ENCODE results near the gene OLFML3. TPM values are rescaled to one million over a fixed set of nuclear protein-coding genes. Genes with fewer than 3 reads are reported as not detected.

The OLFML3 gene
- total RNA-seq, 4 donors from 2014 or later = 86.6 to 302 (median 122) TPM

- Histone ChIP-seq H3K9me3 (no peaks in the 10 kb centered on the region), H3K4me3 (no peak overlapping the region), H3K27me3 (no peaks in the 10 kb centered on the region), H3K4me1 (no peaks in the 10 kb centered on the region), H3K36me3 (no peaks in the 10 kb centered on the region), H3K27ac (no peak overlapping the region)
- intact Hi-C loops (cut with DNase I; ENCODE audit: low total_unique reads) = no loop called here
- TF ChIP-seq, protein P1, sequence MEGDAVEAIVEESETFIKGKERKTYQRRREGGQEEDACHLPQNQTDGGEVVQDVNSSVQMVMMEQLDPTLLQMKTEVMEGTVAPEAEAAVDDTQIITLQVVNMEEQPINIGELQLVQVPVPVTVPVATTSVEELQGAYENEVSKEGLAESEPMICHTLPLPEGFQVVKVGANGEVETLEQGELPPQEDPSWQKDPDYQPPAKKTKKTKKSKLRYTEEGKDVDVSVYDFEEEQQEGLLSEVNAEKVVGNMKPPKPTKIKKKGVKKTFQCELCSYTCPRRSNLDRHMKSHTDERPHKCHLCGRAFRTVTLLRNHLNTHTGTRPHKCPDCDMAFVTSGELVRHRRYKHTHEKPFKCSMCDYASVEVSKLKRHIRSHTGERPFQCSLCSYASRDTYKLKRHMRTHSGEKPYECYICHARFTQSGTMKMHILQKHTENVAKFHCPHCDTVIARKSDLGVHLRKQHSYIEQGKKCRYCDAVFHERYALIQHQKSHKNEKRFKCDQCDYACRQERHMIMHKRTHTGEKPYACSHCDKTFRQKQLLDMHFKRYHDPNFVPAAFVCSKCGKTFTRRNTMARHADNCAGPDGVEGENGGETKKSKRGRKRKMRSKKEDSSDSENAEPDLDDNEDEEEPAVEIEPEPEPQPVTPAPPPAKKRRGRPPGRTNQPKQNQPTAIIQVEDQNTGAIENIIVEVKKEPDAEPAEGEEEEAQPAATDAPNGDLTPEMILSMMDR (IDR thresholded peaks at IDR 0.05) = no peak
- no peak for TF ChIP-seq POLR2A (IDR thresholded peaks at IDR 0.05)
- DNase-seq = no peak
Observed at GRCh38 chr1:114021665-114022099, 42.4 kb downstream of the OLFML3 start.

- no peaks in the 10 kb centered on the region for H3K36me3 ChIP-seq
- no peak for DNase-seq
- no peaks in the 10 kb centered on the region for H3K4me1 ChIP-seq
- H3K4me3 ChIP-seq = no peak overlapping the region
- no peak for TF ChIP-seq POLR2A (IDR thresholded peaks at IDR 0.05)
- TF ChIP-seq, protein P1 (IDR thresholded peaks at IDR 0.05) = no peak
- H3K9me3 ChIP-seq = no peaks in the 10 kb centered on the region
- intact Hi-C loops (cut with DNase I; ENCODE audit: low total_unique reads) = no loop called here
- no peak overlapping the region for H3K27ac ChIP-seq
- H3K27me3 ChIP-seq = no peaks in the 10 kb centered on the region
Observed at GRCh38 chr1:114022877-114023276, 43.6 kb downstream of the OLFML3 start.

DNA sequence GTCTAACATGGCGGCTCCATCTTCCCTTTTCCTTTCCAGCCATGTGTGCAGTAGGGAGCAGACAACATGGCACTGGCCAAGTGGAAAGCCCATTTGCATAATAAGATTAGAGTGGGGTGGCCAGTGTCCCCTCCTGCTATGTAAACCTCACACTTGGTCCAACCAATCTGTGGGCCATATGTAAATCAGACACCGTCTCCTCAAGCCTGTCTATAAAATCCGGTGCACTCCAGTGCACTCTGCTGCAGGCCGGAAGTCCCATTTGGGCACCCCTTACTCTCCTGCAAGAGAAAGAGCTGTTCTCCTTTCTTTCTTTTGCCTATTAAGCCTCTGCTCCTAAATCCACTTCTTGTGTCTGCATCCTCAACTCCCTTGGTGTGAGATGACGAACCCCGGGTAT is 44.1 kb downstream of the OLFML3 start:
- TF ChIP-seq, protein P1 (IDR thresholded peaks at IDR 0.05) = no peak
- no peak for TF ChIP-seq POLR2A (IDR thresholded peaks at IDR 0.05)
- H3K36me3 ChIP-seq = no peaks in the 10 kb centered on the region
- intact Hi-C loops (cut with DNase I; ENCODE audit: low total_unique reads) = no loop called here
- H3K4me1 ChIP-seq = no peaks in the 10 kb centered on the region
- H3K27ac ChIP-seq = no peak overlapping the region
- H3K9me3 ChIP-seq = no peaks in the 10 kb centered on the region
- H3K4me3 ChIP-seq = no peak overlapping the region
- DNase-seq = no peak
- no peaks in the 10 kb centered on the region for H3K27me3 ChIP-seq

DNA sequence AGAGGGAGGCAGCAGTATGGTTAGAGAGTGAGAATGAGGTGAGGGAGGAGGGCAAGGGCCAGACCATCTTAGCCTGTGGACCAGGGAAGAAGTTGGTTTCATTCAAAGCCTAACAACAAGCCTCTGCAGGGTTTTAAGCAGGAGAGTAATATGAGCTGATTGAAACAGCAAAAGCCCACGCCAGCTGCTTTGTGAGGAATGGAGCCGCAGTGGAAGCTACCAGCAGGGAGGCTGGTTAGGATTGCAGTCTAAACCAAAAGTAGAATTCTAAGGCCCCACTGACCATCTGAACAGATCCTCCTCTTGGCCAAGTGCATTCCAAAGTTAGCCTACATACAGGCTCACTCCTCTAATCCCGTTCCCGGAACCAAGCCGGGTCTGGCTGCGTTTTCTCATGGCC is 44.8 kb downstream of the OLFML3 start:
- intact Hi-C loops (cut with DNase I; ENCODE audit: low total_unique reads) = no loop called here
- no peaks in the 10 kb centered on the region for H3K36me3 ChIP-seq
- H3K9me3 ChIP-seq = no peaks in the 10 kb centered on the region
- no peak overlapping the region for H3K27ac ChIP-seq
- no peak for TF ChIP-seq POLR2A (IDR thresholded peaks at IDR 0.05)
- TF ChIP-seq, protein P1 (IDR thresholded peaks at IDR 0.05) = no peak
- DNase-seq = no peak
- no peaks in the 10 kb centered on the region for H3K27me3 ChIP-seq
- H3K4me1 ChIP-seq = no peaks in the 10 kb centered on the region
- H3K4me3 ChIP-seq = no peak overlapping the region

- Histone ChIP-seq H3K4me1 (no peaks in the 10 kb centered on the region), H3K36me3 (no peaks in the 10 kb centered on the region), H3K4me3 (no peak overlapping the region), H3K9me3 (no peaks in the 10 kb centered on the region), H3K27ac (no peak overlapping the region), H3K27me3 (no peaks in the 10 kb centered on the region)
- no peak for DNase-seq
- TF ChIP-seq, protein P1 (IDR thresholded peaks at IDR 0.05) = no peak
- TF ChIP-seq POLR2A (IDR thresholded peaks at IDR 0.05) = no peak
- intact Hi-C loops (cut with DNase I; ENCODE audit: low total_unique reads) = no loop called here
Observed at GRCh38 chr1:114025609-114026401, 46.5 kb downstream of the OLFML3 start.

Data from uterus (tissue), 4 donors.